ENCODE measurements around the gene ARHGEF26.

Gene ARHGEF26

DNA sequence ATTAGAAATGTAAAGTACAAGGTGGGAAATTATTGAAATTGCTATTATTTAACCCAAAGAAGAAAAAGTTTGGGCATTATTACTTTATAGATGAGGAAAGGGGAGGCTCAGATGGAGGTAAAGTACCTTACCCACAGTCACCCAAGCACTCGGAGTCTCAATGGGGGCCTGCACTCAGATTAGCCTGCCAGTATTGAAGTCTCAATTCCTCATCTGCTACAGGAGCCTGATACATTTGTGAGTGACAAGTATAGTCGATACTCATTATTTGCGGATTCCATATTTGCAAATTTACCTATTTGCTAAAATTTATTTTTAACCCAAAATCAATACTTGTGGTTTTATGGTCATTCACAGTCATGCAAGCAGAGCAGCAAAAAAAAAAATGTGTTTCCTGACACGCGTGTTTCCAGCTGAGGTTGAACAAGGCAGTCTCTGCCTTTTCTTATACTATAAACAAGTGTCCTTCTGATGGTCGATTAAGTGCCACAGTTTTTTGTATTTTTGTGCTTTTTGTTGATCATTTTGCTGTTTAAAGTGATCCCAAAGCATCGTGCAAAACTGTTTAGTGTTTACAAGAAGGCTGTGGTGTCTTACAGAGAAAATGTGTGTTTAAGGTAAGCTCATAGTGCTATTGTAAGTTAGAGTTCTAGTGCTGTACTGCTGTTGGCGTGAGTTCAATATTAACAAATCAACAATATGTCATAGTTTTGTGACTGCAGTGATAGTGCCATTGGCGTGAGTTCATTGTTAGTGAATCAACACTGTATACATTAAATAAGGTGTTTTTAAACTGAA is 48.0 kb downstream of the ARHGEF26 start:
- DNase-seq: no peak

DNA sequence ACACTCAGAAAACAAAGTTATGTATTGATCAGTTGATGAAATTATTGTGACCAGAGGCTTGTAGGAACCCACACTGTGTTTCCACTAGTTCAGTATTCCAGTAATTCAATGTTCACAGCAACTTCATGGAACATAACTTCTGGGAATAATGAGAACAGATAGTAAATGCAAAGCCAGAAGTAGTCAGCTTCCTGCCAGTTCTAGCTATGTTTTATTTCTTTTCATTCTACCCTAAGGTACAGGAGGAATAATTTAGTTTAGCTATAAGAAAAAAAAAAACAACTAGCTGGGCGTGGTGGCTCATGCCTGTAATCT is 48.6 kb downstream of the ARHGEF26 start:
- DNase-seq: no peak

DNA sequence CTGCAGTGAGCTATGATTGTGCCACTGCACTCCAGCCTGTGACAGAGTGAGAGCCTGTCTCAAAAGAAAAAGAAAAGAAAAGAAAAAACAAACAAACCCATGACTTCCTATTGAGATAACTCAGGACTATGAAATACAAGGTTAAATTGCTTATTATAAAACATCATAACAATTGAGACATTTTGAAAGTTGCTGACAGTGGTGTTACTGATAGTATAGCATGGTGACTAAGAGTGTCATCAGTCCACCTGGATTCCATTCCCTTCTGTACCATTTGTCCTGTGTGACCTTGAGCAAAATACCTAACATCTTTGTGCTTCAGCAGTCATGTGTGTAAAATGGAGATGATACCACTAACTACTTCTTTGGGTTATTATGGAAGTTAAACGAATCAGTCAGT is 49.1 kb downstream of the ARHGEF26 start:
- no peak for DNase-seq

DNA sequence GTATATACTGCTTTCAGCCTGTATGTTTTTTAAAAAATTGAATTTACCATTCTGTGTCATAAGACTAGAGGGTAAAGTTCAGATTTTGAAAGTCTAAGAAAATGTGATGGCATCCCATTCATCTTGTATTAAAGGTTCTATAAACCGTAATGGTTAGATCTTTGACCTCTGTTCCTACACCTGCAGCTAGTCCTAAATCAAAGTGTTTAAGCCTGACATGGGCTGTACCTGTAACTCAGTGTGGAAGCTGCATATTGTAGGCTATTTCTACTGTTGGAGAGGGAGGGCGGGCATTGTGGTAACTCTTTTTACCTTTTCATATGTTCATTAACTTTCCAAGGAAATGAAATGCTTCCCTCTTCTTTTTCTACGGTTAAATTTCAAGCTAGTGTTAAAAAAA is 53.9 kb downstream of the ARHGEF26 start:
- DNase-seq: no peak

DNA sequence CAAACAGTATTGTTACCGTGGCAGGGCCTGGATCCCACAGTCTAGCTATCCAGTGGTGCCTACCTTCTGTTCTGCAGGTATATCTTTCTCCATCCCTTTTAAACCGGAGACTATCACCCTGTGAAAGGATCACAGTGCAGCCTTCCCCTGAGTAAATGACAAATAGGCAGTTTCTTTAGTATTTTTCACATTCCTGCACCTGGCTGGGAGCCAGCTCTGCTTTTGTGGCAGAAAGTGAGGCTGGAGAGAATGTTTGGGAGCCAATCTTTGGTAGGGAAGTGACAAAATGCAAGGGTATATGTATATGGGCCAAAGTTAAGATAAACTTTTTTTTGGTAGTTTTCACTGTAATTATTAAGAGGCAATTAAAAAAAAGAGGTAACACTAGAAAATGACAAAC is 54.8 kb downstream of the ARHGEF26 start:
- DNase-seq: no peak

- no peak for DNase-seq
Measured at GRCh38 chr3:154177406-154177805, 56.2 kb downstream of the ARHGEF26 start.

- DNase-seq: no peak
Measured at GRCh38 chr3:154178172-154178571, 57.0 kb downstream of the ARHGEF26 start.

- no peak for DNase-seq
Measured at GRCh38 chr3:154180836-154181691, 59.9 kb downstream of the ARHGEF26 start.

GRCh38 chr3:154182322-154182922 is 61.2 kb downstream of the ARHGEF26 start:
- no peak for DNase-seq

DNA sequence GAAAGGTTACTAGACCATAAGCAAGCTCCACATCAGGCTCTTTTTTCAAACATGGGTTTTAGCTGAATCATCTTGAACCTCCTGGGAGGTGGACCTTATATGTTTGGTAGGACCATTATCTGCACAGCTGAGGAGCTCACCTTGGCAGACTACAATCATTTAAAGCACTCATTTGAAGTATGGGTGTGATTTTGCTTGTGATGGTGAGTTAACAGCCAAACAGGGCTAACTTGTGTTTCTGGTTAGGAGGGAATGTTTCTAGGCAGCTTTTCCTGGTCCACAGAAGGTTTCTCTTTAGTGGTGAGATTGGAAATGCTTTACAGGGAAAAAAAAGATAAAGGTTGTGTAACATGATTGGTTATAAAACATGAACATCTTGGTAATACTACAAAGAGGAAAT is 61.8 kb downstream of the ARHGEF26 start:
- no peak for DNase-seq

DNA sequence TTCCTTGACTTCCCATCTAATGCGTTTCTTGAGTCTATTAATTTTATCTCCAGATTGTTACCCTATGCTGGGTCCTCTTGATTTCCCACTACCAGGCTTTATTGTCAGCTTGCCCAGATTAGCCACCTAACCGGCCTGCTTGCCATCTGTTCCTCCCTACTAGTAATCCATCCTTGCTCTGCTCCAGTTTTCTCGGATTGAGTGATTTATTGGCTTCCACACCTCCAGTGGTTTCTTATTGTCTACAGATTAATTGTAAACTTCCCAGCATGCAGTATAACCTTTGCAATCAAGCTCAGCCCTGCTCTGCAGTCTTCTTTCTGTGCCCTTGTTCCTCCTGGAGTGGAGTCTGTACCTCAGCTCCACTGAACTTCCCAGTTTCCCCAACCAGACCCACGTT is 63.4 kb downstream of the ARHGEF26 start:
- no peak for DNase-seq

DNA sequence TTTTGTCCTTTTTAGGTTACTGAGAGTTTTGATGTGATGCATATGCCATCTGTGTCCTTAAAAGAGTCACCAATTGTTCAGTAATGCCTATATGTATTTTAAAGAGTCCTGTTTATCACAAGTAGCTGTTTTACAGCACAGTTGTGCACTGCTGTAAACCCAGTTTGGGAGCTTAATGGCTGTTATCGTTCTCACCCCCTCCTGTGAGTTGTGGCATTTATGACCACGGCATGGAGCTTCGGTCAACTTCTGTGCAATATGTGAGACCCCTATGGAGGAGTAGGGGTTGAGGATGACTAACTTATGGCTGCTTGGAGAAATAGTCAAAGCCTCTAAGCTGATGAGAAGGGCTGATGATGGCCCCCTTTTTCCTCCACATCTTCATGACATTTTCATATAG is 67.2 kb downstream of the ARHGEF26 start:
- DNase-seq: no peak

DNA sequence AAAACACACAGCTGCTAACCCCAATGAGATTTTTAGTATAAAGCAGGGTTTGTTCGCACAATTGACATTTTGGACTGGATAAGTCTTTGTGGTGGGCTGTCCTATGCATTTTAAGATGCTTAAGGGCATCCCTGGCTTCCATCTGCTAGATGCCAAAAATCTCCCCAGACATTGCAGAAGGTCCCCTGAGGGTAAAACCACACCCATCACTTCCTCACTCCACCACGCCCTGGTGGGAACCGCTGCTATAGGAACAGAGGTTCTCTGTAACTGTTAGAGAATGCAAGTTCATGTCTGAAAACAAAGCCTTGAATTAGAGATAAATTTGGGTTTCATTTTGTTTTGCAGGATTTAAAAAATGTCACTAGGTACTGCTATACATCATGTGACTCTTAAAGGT is 67.7 kb downstream of the ARHGEF26 start:
- DNase-seq: no peak

GRCh38 chr3:154191520-154191919 is 70.3 kb downstream of the ARHGEF26 start:
- no peak for DNase-seq

GRCh38 chr3:154192225-154192624 is 71.0 kb downstream of the ARHGEF26 start:
- DNase-seq: no peak

GRCh38 chr3:154193000-154193615 is 71.9 kb downstream of the ARHGEF26 start:
- DNase-seq: no peak

DNA sequence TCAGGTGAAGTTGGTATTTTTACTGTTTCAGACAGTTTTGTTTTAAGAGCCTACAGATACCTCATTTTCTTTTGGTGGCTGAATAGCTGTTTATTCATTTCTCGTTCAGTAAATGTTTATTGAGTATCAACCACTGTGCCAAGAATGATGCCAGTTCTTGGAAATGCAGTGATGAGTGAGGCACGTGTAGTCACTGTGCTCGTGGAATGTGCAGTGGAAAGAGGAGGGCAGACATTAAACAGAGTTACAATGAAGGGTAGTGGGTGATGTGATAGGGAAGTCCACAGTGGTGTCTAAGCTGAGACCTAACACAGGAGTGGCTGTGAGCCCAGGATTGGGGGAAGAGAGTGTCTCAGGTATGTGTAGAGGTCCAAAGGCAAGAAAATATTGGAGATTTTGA is 73.7 kb downstream of the ARHGEF26 start:
- DNase-seq: no peak

GRCh38 chr3:154195620-154196356 is 74.6 kb downstream of the ARHGEF26 start:
- DNase-seq: no peak

- no peak for DNase-seq
Measured at GRCh38 chr3:154197751-154198150, 76.6 kb downstream of the ARHGEF26 start.

DNA sequence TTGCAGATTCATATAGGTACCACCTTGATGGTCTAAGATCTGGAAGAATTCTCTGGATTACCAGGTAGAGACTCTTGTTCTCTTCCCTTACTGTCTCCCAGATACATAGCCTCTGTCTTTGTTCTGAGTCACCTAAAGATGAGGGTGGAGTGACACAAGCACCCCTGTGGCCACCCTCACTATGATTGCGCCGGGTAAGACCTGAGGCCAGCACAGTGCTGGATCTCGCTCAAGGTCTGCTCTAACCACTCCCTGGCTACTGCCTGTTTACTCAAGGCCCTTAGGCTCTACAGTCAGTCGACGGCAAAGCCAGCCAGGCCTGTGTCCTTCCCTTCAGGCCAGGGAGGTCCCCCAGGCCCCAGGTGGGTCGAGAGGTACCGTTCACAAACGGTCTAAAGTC is 88.3 kb downstream of the ARHGEF26 start:
- no peak for DNase-seq

DNA sequence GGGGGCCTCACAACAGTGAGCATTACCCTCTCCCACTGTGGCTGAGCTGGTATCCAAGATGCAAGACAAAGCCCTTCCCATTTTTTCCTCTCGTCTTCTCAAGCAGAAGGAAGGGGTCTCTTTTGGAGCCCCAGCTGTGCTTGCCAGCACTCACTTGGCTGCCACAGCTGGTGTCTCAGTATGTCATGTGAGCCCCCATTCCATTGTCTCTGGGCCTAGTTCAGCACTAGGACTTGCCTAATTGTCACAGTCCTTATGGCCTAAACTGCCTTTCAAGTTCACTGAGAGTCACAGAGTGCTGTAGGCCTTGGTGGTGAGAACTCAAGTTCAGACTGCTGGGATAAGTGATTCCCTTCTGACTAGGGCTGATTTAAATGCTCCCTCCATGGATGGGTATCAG is 89.8 kb downstream of the ARHGEF26 start:
- no peak for DNase-seq

DNA sequence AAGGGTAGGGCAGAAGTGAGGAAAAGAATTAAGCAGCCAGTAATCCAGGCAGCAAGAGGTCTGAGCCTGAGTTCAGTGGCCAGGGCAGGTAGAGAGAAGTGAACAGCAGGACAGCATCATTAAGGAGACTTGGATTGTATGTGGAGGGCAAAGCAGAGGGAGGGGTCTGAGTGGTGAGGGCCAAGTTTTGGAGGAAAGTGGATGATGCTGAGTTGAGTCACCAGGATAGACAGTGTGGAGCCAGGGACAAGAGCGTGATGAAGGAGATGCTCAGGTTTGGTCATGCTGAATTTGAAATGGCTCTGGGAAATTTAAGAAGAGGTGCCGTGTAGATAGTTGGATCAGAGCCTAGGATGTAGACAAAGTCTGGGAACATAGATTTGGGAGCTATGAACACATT is 93.1 kb downstream of the ARHGEF26 start:
- no peak for DNase-seq

GRCh38 chr3:154217671-154218070 is 96.5 kb downstream of the ARHGEF26 start:
- DNase-seq: no peak
